Type B pancreatic cell (in vitro differentiated cells): Measurements from ENCODE around the gene RNF157. TPM values are rescaled to one million over a fixed set of nuclear protein-coding genes. Genes with fewer than 3 reads are reported as not detected.
"Not testable (repeated sequence)": the region's sequence is repeated elsewhere in the genome, so short reads cannot be mapped to it uniquely, and the experiment has no call there.

ENCODE experiments used
- DNase-seq: peaks from one replicate; pipeline ENCODE4 v3.0.0; 2021; ENCODE audit warnings: mixed read lengths; ENCODE audit not compliant: unreplicated experiment; ENCODE audit errors: extremely low spot score
- H3K27ac Mint-ChIP-seq: 2 replicates; pipeline ENCODE4 v1.8.0; 2021; ENCODE audit warnings: mild to moderate bottlenecking, mixed read lengths
- H3K27me3 Mint-ChIP-seq: 2 replicates; pipeline ENCODE4 v1.8.0; 2021; ENCODE audit warnings: mixed read lengths
- H3K36me3 Mint-ChIP-seq: 2 replicates; pipeline ENCODE4 v1.8.0; 2021; ENCODE audit warnings: mixed read lengths
- H3K4me1 Mint-ChIP-seq: one replicate; pipeline ENCODE4 v1.8.0; 2021; ENCODE audit warnings: mixed read lengths; ENCODE audit not compliant: unreplicated experiment
- H3K4me3 Mint-ChIP-seq: 2 replicates; pipeline ENCODE4 v1.8.0; 2021; ENCODE audit warnings: mild to moderate bottlenecking, mixed read lengths
- H3K9me3 Mint-ChIP-seq: 2 replicates; pipeline ENCODE4 v1.8.0; 2021; ENCODE audit warnings: mixed read lengths
- total RNA-seq: library from RNA; stranded (reverse); gene quantifications from 2 replicates; pipeline ENCODE4 v1.2.1, GENCODE V29; 2021; ENCODE audit warnings: low replicate concordance
- TF ChIP-seq, protein P1 (sequence below): fragments of 200-600 bp; sonication (generic); conservative IDR thresholded peaks from 2 replicates; pipeline ENCODE4 v1.5.0; 2021; ENCODE audit warnings: antibody characterized with exemption, mild to moderate bottlenecking

Gene RNF157
- total RNA-seq, 1 donor from 2014 or later, result 27.0 TPM

DNA sequence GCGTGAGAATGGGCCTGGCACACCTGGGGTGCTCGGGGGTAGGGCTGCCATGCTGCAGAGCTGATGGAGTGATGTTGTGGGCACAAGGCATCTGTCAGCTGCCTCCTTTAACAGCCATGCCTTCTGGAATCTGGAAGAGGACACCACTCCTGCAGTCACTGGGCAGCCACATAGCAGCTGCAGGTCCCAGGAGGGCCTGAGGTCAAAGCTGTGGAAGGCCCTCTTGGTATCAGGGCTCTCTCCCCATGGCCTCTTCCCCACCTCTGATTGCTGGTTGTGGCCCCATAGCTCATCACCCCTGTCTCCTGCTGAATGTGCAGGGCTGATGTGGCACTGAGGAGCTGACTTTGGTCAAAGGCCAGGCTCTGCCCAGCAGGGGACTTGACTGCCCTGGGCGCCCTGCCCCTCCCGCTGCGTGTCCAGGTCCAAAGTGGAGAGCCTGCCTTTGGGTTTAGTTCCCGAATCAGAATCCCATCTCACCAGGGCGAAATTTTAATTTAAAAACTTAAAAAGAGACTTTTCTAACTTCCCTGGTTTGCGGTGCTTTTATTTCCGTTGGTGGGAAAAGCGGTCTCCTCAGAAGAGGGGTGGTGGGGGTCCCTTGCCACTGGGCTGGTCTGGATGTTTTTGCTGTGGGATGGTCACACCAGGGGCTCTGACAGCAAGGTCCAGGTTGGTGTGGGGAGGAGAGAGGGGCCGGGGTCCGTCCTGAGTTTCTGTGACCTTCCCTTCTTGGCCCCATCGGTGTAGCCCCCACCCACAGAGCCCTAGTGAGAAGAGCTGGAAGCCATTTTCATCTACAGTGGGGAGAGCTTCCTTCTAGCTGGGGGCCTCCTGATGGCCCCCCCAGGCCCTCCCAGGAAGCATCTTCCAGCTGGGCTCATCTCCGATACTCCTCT lies 30.7 kb upstream of the RNF157 start:
- Mint-ChIP-seq H3K9me3 (no peaks in the 10 kb centered on the region), H3K27me3 (no peaks in the 10 kb centered on the region), H3K4me1 (peaks cover 16% of the 10 kb centered on the region), H3K36me3 (peaks cover 6% of the 10 kb centered on the region), H3K4me3 (peak overlapping the region; percentile 34), H3K27ac (no peak overlapping the region)
- TF ChIP-seq, protein P1, sequence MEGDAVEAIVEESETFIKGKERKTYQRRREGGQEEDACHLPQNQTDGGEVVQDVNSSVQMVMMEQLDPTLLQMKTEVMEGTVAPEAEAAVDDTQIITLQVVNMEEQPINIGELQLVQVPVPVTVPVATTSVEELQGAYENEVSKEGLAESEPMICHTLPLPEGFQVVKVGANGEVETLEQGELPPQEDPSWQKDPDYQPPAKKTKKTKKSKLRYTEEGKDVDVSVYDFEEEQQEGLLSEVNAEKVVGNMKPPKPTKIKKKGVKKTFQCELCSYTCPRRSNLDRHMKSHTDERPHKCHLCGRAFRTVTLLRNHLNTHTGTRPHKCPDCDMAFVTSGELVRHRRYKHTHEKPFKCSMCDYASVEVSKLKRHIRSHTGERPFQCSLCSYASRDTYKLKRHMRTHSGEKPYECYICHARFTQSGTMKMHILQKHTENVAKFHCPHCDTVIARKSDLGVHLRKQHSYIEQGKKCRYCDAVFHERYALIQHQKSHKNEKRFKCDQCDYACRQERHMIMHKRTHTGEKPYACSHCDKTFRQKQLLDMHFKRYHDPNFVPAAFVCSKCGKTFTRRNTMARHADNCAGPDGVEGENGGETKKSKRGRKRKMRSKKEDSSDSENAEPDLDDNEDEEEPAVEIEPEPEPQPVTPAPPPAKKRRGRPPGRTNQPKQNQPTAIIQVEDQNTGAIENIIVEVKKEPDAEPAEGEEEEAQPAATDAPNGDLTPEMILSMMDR, result no peak
- DNase-seq, result no peak

DNA sequence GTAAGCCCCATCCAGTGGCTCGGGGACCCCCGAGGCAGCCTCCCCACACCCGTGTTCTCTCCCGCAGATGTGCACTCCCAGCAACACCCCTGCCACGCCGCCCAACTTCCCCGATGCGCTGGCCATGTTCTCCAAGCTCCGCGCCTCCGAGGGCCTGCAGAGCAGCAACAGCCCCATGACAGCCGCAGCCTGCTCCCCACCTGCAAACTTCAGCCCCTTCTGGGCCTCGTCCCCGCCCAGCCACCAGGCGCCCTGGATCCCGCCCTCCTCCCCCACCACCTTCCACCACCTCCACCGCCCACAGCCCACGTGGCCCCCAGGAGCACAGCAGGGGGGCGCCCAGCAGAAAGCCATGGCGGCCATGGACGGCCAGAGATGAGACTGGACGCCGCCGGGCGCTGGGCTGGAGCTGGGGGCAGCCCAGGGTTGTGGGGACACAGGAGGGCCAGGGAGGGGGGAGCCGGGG lies 29.9 kb upstream of the RNF157 start:
- H3K4me1 Mint-ChIP-seq, result peaks cover 16% of the 10 kb centered on the region
- TF ChIP-seq, protein P1, result no peak
- no peak for DNase-seq
- H3K27ac Mint-ChIP-seq, result peak overlapping the region; percentile 46
- peaks cover 6% of the 10 kb centered on the region for H3K36me3 Mint-ChIP-seq
- H3K4me3 Mint-ChIP-seq, result no peak overlapping the region
- H3K9me3 Mint-ChIP-seq, result no peaks in the 10 kb centered on the region
- no peaks in the 10 kb centered on the region for H3K27me3 Mint-ChIP-seq

DNA sequence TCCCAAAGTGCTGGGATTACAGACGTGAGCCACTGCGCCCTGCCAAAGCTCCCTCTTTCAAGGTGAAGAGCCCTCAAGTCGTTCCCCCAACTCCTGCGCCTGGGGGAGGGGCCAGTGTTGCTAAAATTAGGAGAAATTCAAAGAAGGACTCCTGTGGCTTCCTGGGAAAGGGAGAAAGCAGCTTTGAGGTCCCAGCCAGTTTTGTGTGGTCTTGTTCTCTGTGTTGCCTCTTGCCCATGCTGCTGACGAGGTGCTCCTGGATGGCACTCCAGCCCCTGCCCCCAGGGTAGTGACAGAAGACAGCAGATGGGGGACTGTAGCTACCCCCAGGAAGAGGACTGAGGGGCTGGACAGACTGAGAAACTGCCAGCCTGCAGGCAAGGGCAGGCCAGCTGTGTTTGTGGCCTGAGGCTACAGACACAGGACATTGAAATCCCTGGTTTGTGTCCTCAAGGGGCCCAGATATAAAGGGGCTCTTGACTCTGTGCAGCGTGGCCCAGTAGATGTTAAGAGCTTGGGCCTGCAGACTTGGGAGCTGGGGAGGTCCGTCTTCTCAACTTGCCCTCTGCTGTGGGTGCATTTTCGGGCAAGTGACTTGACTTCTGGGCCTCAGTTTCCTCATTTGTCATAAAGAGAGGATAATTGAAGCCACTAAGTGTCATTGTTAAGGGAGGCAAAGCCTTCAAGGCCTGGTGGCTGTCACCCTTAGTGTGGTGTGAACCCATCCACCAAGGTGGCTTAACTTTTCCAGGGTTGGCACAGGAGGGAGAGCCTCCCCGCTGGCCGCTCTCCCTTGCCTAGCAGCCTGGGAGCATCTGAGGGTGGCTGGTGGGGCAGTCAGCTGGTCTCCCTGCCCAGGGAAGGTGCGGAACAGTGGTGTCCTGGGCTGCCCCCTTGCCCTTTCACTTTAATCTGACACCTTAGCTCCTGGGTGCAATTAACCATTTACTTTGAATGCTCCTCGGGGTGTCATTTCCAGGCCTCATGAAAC lies 29.0 kb upstream of the RNF157 start:
- DNase-seq, result no peak
- H3K36me3 Mint-ChIP-seq, result peaks cover 6% of the 10 kb centered on the region
- H3K27me3 Mint-ChIP-seq, result no peaks in the 10 kb centered on the region
- TF ChIP-seq, protein P1, result no peak
- H3K9me3 Mint-ChIP-seq, result no peaks in the 10 kb centered on the region
- peaks cover 18% of the 10 kb centered on the region for H3K4me1 Mint-ChIP-seq
- peak overlapping the region; percentile 82 for H3K27ac Mint-ChIP-seq
- H3K4me3 Mint-ChIP-seq, result peak overlapping the region; percentile 17

DNA sequence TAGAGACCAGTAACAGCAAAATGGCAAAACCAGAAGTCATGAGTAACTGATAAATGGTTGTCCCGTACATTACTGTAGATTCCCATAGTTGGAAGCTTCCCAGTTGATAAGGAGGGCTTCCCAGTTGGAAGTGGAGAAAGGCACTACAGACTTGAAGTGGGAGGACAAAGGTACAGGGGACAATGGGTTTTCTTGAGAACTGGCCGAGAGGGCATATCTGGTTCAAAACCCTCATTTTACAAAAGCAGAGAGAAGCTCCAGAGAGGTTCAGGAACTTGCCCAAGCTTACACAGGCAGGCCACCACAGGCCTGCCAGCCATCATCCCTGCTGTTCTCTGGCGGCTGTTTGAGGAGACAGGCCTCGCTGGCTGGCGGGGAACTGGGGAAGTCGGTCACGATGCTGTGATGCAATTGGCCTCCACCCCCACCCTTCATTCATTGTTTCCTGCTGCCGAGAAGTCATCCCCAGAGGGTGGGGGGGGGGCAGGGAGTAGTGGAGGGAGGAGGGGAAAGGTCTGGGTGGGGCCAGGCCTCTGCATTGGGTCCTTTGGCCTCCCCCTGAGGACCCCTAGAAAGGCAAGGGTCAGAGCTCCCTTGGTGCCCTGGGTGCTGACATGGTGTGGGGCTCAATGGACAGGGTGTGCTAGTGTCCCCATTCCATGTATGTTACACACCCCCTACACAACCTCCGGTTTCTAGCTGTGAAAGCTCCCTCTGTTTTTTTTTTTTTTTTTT lies 27.9 kb upstream of the RNF157 start:
- H3K4me1 Mint-ChIP-seq, result peaks cover 25% of the 10 kb centered on the region
- no peak for DNase-seq
- peak overlapping the region; percentile 73 for H3K4me3 Mint-ChIP-seq
- TF ChIP-seq, protein P1, result no peak
- H3K36me3 Mint-ChIP-seq, result peaks cover 6% of the 10 kb centered on the region
- H3K9me3 Mint-ChIP-seq, result no peaks in the 10 kb centered on the region
- H3K27me3 Mint-ChIP-seq, result no peaks in the 10 kb centered on the region
- H3K27ac Mint-ChIP-seq, result peak overlapping the region; percentile 82

DNA sequence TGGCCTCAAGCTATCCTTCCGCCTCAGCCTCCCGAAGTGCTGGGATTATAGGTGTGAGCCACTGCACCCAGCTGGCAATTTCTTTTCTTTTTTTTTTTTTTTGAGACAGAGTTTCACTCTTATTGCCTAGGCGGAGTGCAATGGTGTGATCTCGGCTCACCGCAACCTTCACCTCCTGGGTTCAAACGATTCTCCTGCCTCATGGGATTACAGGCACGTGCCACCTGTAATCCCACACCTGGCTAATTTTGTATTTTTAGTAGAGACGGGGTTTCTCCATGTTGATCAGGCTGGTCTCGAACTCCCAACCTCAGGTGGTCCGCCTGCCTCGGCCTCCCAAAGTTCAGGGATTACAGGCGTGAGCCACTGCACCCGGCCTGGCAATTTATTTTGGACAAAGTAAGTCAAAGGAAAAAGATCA lies 27.3 kb upstream of the RNF157 start:
- peaks cover 31% of the 10 kb centered on the region for H3K4me1 Mint-ChIP-seq
- H3K4me3 Mint-ChIP-seq, result peak overlapping the region; percentile 73
- H3K9me3 Mint-ChIP-seq, DNase-seq, H3K36me3 Mint-ChIP-seq, H3K27me3 Mint-ChIP-seq: not testable (repeated sequence)
- H3K27ac Mint-ChIP-seq, result peak overlapping the region; percentile 82
